K562 (cell line): ENCODE measurements around the gene PNPLA4. TPM values are rescaled to one million over a fixed set of nuclear protein-coding genes. Genes with fewer than 3 reads are reported as not detected.

Experiments used
- ATAC-seq: fragments of 200-7000 bp; cut with Tn5 transposase; 3 replicates; pipeline ENCODE4 v1.9.1; 2020; ENCODE audit warnings: moderate library complexity
- BruUV-seq: library from RNA; stranded (reverse); fragments of 400-500 nt; replicated peaks from 2 replicates; lab custom pipeline; 2021; lab: Mats Ljungman, UMichigan
- CTCF ChIA-PET: fragments of 300-600 bp; formaldehyde crosslinking; extraction: SDS; loops from one replicate; lab custom pipeline; 2021; ENCODE audit warnings: low intra/inter-chr PET ratio; lab: Yijun Ruan, JAX
- POLR2A ChIA-PET: fragments of 300-600, 350-650 bp; sonication (Branson Sonifier 250); formaldehyde crosslinking; extraction: SDS; loops from one replicate; lab custom pipeline; 2021; ENCODE audit warnings: antibody characterized with exemption, inconsistent platforms; lab: Yijun Ruan, JAX
- DNase-seq, 4 experiments: peaks; one replicate each; pipeline versions ENCODE4 v3.0.0 to v3.0.0-alpha.2; 2011 to 2018; ENCODE audit warnings: low spot score in 3 of 4, mixed read lengths in 3 of 4; ENCODE audit errors: extremely low read depth in 1 of 4
- FAIRE-seq: peaks from 2 replicates; lab custom pipeline; 2011; peaks lifted over from hg19 to GRCh38; lab: Jason Lieb, UNC
- H2AFZ ChIP-seq: 2 replicates; pipeline ENCODE4 v1.6.0; 2011; ENCODE audit warnings: low read depth, low read length, control low read depth, inconsistent platforms
- H3K27ac ChIP-seq: fragments of 200-600 bp; 3 replicates; pipeline ENCODE4 v1.8.0; 2011; ENCODE audit warnings: low read depth, mild to moderate bottlenecking, control low read depth, inconsistent platforms, low read length, moderate library complexity, mixed read lengths; ENCODE audit errors: extremely low read depth
- H3K27me3 ChIP-seq, 2 experiments: fragments of 300-600 bp in 1 of 2; 2 replicates in 1 of 2; 3 replicates in 1 of 2; pipeline versions ENCODE4 v1.6.0 to v1.8.0; 2011; ENCODE audit warnings: inconsistent platforms in 2 of 2, low read length in 2 of 2, mild to moderate bottlenecking in 1 of 2, mixed read lengths in 1 of 2, moderate library complexity in 1 of 2; ENCODE audit not compliant: control insufficient read depth in 2 of 2, insufficient read depth in 2 of 2
- H3K36me3 ChIP-seq: fragments of 300-600 bp; 3 replicates; pipeline ENCODE4 v1.8.0; 2011; ENCODE audit warnings: mild to moderate bottlenecking, low read length, inconsistent platforms; ENCODE audit not compliant: control insufficient read depth, insufficient read depth
- H3K4me1 ChIP-seq, 2 experiments: fragments of 200-600 bp in 1 of 2; replicated peaks in 1 of 2; 2 replicates in 1 of 2; 3 replicates in 1 of 2; pipeline versions ENCODE4 v1.5.1 to v1.8.0; 2011; ENCODE audit warnings: inconsistent platforms in 2 of 2, low read length in 2 of 2, mild to moderate bottlenecking in 1 of 2, mixed read lengths in 1 of 2, moderate library complexity in 1 of 2; ENCODE audit not compliant: control insufficient read depth in 2 of 2, insufficient read depth in 2 of 2
- H3K4me2 ChIP-seq: 2 replicates; pipeline ENCODE4 v1.6.1; 2011; ENCODE audit warnings: low read length, control low read depth, inconsistent platforms, mixed read lengths; ENCODE audit not compliant: insufficient read depth
- H3K4me3 ChIP-seq: fragments of 200-600 bp; sonication (generic), shearing (Covaris generic); 2 replicates; pipeline ENCODE4 v1.5.1; 2016; ENCODE audit warnings: control low read depth, inconsistent platforms
- H3K79me2 ChIP-seq: fragments of 200-600 bp; 3 replicates; pipeline ENCODE4 v1.8.0; 2011; ENCODE audit warnings: low read length, inconsistent platforms; ENCODE audit not compliant: control insufficient read depth, insufficient read depth
- H3K9ac ChIP-seq, 2 experiments: 2 replicates each; pipeline versions ENCODE4 v1.6.0 to v1.6.1; 2011; ENCODE audit warnings: low read depth in 2 of 2, low read length in 2 of 2, control low read depth in 1 of 2, inconsistent platforms in 1 of 2, mild to moderate bottlenecking in 1 of 2, mixed read lengths in 1 of 2; ENCODE audit not compliant: insufficient read depth in 1 of 2
- H3K9me1 ChIP-seq: one replicate; pipeline ENCODE4 v1.6.0; 2011; ENCODE audit warnings: inconsistent platforms, mild to moderate bottlenecking, low read length, moderate library complexity; ENCODE audit not compliant: control insufficient read depth, insufficient read depth
- H3K9me3 ChIP-seq: replicated peaks from 2 replicates; pipeline ENCODE4 v1.5.1; 2011; ENCODE audit warnings: low read depth, low read length, inconsistent platforms; ENCODE audit not compliant: control insufficient read depth, insufficient read depth
- H4K20me1 ChIP-seq: replicated peaks from 2 replicates; pipeline ENCODE4 v1.6.1; 2011; ENCODE audit warnings: low read length, inconsistent platforms, mixed read lengths; ENCODE audit not compliant: control insufficient read depth, insufficient read depth
- EHMT2 ChIP-seq: fragments of 450-650 bp; IDR thresholded peaks from 2 replicates; pipeline ENCODE4 v1.6.1; 2018; ENCODE audit warnings: antibody characterized with exemption
- POLR2AphosphoS5 ChIP-seq: IDR thresholded peaks from 2 replicates; pipeline ENCODE4 v1.6.1; 2011; ENCODE audit warnings: mild to moderate bottlenecking, low read depth, low read length, moderate library complexity; ENCODE audit not compliant: control insufficient read depth, insufficient read depth
- SRSF9 ChIP-seq: fragments of 200-400 bp; formaldehyde crosslinking; IDR thresholded peaks from 2 replicates; pipeline ENCODE4 v1.6.1; 2017; ENCODE audit warnings: low read depth, low read length, borderline replicate concordance
- TBP ChIP-seq: optimal IDR thresholded peaks from 2 replicates; pipeline ENCODE3; 2011; ENCODE audit warnings: low read depth, low read length, improper control_type of control experiment
- WGBS: fragments of 100-300 bp; shearing (Covaris generic); methylation state at CpG from one replicate; pipeline ENCODE4 v1.1.6; 2016; ENCODE audit warnings: low coverage, mixed read lengths; ENCODE audit not compliant: insufficient coverage; ENCODE audit errors: missing lambda C conversion rate; 5-methylcytosine and 5-hydroxymethylcytosine counted together
- in situ Hi-C: fragments of 300-500 bp; cut with MboI; formaldehyde crosslinking; loops from 4 replicates; pipeline ENCODE4 v1.15.0; 2018; ENCODE audit warnings: inconsistent platforms, mixed read lengths
- intact Hi-C: fragments of 100-400 bp; cut with micrococcal nuclease; formaldehyde crosslinking; loops from 2 replicates; pipeline ENCODE4 v1.14.2; 2022
- polyA plus RNA-seq, 8 experiments: library from polyadenylated mRNA; depleted of rRNA in 4 of 8; stranded (reverse) in 5 of 8; unstranded in 3 of 8; fragments of >200 nt; fragmentation: Nextera tagmentation in 2 of 8; fragmentation: Illumina TruSeq in 1 of 8; extraction: Ambion mirVana in 2 of 8; extraction: Trizol in 1 of 8; gene quantifications; 2 replicates each; pipeline versions ENCODE4 v1.2.1 to v1.2.3, GENCODE V29; 2011 to 2014; ENCODE audit warnings: inconsistent platforms in 1 of 8, missing spikeins in 1 of 8
- total RNA-seq, 7 experiments: library from RNA; depleted of rRNA in 6 of 7; stranded (reverse); fragments of >200 nt in 6 of 7; fragmentation: Illumina TruSeq in 2 of 7; extraction: Trizol in 2 of 7; gene quantifications; 2 replicates each; pipeline versions ENCODE4 v1.2.1 to v1.2.3, GENCODE V29; 2011 to 2021; ENCODE audit warnings: low replicate concordance in 1 of 7
- TF ChIP-seq, protein P1 (sequence below): sonication (generic); formaldehyde crosslinking; IDR thresholded peaks from 2 replicates; pipeline ENCODE4 v1.8.0; 2023; ENCODE audit warnings: mild to moderate bottlenecking, missing genetic modification reagents

The PNPLA4 gene
- total and polyA plus RNA-seq, 9 of the 15 experiments (the other 6 are each of a cell fraction or from before 2014, with no cell fraction given), result 20.7 to 61.1 (median 32.7) TPM

DNA sequence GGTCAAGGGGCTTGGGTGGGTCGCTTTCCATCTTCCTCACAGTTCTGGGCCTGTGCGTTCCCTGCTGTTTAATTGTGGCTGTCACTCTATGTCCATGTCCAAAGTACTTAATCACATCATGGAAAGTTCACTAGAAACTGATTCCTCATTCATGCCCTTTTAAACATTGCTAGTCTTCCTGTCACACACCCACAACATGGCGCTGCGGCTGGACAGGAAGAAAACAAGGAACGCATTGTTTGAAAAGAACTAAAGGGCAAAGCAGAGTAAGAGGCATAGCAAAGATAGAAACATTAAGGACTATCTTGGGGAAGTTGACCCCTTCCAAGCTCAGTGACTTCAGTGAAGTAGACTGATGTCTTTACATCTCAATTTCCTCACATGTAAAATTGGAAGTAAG, 18.4 kb downstream of the PNPLA4 start (continued):
- TF ChIP-seq, protein P1, sequence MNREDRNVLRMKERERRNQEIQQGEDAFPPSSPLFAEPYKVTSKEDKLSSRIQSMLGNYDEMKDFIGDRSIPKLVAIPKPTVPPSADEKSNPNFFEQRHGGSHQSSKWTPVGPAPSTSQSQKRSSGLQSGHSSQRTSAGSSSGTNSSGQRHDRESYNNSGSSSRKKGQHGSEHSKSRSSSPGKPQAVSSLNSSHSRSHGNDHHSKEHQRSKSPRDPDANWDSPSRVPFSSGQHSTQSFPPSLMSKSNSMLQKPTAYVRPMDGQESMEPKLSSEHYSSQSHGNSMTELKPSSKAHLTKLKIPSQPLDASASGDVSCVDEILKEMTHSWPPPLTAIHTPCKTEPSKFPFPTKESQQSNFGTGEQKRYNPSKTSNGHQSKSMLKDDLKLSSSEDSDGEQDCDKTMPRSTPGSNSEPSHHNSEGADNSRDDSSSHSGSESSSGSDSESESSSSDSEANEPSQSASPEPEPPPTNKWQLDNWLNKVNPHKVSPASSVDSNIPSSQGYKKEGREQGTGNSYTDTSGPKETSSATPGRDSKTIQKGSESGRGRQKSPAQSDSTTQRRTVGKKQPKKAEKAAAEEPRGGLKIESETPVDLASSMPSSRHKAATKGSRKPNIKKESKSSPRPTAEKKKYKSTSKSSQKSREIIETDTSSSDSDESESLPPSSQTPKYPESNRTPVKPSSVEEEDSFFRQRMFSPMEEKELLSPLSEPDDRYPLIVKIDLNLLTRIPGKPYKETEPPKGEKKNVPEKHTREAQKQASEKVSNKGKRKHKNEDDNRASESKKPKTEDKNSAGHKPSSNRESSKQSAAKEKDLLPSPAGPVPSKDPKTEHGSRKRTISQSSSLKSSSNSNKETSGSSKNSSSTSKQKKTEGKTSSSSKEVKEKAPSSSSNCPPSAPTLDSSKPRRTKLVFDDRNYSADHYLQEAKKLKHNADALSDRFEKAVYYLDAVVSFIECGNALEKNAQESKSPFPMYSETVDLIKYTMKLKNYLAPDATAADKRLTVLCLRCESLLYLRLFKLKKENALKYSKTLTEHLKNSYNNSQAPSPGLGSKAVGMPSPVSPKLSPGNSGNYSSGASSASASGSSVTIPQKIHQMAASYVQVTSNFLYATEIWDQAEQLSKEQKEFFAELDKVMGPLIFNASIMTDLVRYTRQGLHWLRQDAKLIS (CRISPR knock-in tag), result no peak
- no peak for TF ChIP-seq SRSF9

GRCh38 chrX:7904562-7904961, 22.7 kb downstream of the PNPLA4 start:
- Histone ChIP-seq H3K4me2 (no peak overlapping the region), H3K27ac (no peak overlapping the region), H2AFZ (no peak overlapping the region), H3K9ac (no peak overlapping the region), H4K20me1 (no peaks in the 10 kb centered on the region), H3K4me1 (no peaks in the 10 kb centered on the region), H3K9me1 (no peaks in the 10 kb centered on the region), H3K36me3 (peaks cover 7% of the 10 kb centered on the region; the same call in 2 of the 3 replicates), H3K79me2 (no peaks in the 10 kb centered on the region), H3K9me3 (no peaks in the 10 kb centered on the region), H3K27me3 (no peaks in the 10 kb centered on the region), H3K4me3 (no peak overlapping the region)
- intact Hi-C loops, result no loop called here
- no TSS peak for BruUV-seq
- FAIRE-seq (no peak), ATAC-seq (no peak), DNase-seq (no peak)
- CTCF ChIA-PET, result no interaction called here
- TF ChIP-seq TBP (no peak), POLR2AphosphoS5 (no peak), EHMT2 (no peak)
- in situ Hi-C loops, result no loop called here
- POLR2A ChIA-PET, result no interaction called here
- WGBS, result 47% methylated on average over 3 of the region's 3 CpGs
